Tibial artery (tissue), 4 donors: ENCODE results near the gene NFKBIE.
A peak's percentile ranks its signal among the peaks of the same experiment; 100 is the strongest.

ENCODE experiments used
- DNase-seq, 2 donors: peaks; one replicate each; pipeline ENCODE4 v3.0.0-alpha.2; 2019
- H3K27ac ChIP-seq, 2 donors: fragments of 200-600 bp; sonication (generic) in 1 of 2; 1 replicate in 1 of 2; 2 replicates in 1 of 2; pipeline ENCODE4 v1.5.1; 2018 to 2019; ENCODE audit warnings: mild to moderate bottlenecking in 1 of 2
- H3K27me3 ChIP-seq, 2 donors: fragments of 200-600 bp; sonication (generic) in 1 of 2; one replicate each; pipeline versions ENCODE4 v1.5.1 to v1.6.0; 2016 to 2019
- H3K36me3 ChIP-seq, 3 donors: fragments of 200-600 bp; sonication (generic) in 2 of 3; one replicate each; pipeline ENCODE4 v1.5.1; 2016 to 2019; ENCODE audit warnings: mild to moderate bottlenecking in 2 of 3
- H3K4me1 ChIP-seq, 4 donors: fragments of 200-600 bp; sonication (generic) in 2 of 4; 1 replicate in 3 of 4; 2 replicates in 1 of 4; pipeline ENCODE4 v1.5.1; 2016 to 2019
- H3K4me3 ChIP-seq, 2 donors: fragments of 200-600 bp; sonication (generic) in 1 of 2; 1 replicate in 1 of 2; 2 replicates in 1 of 2; pipeline ENCODE4 v1.5.1; 2018 to 2019; ENCODE audit warnings: mild to moderate bottlenecking in 2 of 2
- H3K9me3 ChIP-seq, 3 donors: fragments of 200-600 bp; sonication (generic) in 1 of 3; one replicate each; pipeline ENCODE4 v1.5.1; 2016 to 2019
- intact Hi-C: fragments of 100-400 bp; cut with DNase I; formaldehyde crosslinking; loops from one replicate; pipeline ENCODE4 v1.15.0; 2023; ENCODE audit warnings: low total_unique reads
- TF ChIP-seq, protein P1 (sequence below), 2 experiments: fragments of 200-600 bp in 1 of 2; fragments of 450-650 bp in 1 of 2; IDR thresholded peaks; one replicate each; pipeline ENCODE4 v1.5.1; 2017 to 2019; ENCODE audit warnings: antibody characterized with exemption in 2 of 2, mild to moderate bottlenecking in 1 of 2, moderate library complexity in 1 of 2

The NFKBIE gene

GRCh38 chr6:44270526-44271405, 5.4 kb upstream of the NFKBIE start:
- Histone ChIP-seq H3K27me3 (peaks cover 0 to 75% of the 10 kb centered on the region in 2 donors), H3K9me3 (no peaks in the 10 kb centered on the region), H3K27ac (no peak overlapping the region), H3K36me3 (no peaks in the 10 kb centered on the region), H3K4me3 (peak overlapping the region; percentile 27 to 38), H3K4me1 (peaks cover 0 to 22% (median 13%) of the 10 kb centered on the region in 4 donors)
- TF ChIP-seq, protein P1, sequence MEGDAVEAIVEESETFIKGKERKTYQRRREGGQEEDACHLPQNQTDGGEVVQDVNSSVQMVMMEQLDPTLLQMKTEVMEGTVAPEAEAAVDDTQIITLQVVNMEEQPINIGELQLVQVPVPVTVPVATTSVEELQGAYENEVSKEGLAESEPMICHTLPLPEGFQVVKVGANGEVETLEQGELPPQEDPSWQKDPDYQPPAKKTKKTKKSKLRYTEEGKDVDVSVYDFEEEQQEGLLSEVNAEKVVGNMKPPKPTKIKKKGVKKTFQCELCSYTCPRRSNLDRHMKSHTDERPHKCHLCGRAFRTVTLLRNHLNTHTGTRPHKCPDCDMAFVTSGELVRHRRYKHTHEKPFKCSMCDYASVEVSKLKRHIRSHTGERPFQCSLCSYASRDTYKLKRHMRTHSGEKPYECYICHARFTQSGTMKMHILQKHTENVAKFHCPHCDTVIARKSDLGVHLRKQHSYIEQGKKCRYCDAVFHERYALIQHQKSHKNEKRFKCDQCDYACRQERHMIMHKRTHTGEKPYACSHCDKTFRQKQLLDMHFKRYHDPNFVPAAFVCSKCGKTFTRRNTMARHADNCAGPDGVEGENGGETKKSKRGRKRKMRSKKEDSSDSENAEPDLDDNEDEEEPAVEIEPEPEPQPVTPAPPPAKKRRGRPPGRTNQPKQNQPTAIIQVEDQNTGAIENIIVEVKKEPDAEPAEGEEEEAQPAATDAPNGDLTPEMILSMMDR (IDR thresholded peaks at IDR 0.05): no peak
- intact Hi-C loops: no loop called here
- DNase-seq: no peak

GRCh38 chr6:44269921-44270525, 4.7 kb upstream of the NFKBIE start, which contains the start of gene TMEM151B:
Gene TMEM151B (plus strand): TSS chr6:44270450. CDS start chr6:44270743, 293 bp downstream.
- intact Hi-C loops: loop anchor here (5.0 to 10.0 kb wide), 3 partner anchors 67 to 175 kb away; partner anchors contain the start of gene CDC5L
- H3K9me3 ChIP-seq: no peaks in the 10 kb centered on the region
- no peak for DNase-seq
- H3K4me1 ChIP-seq: peaks cover 0 to 27% (median 10%) of the 10 kb centered on the region in 4 donors
- peak within 1 kb of the TSS; percentile 27 to 38 for H3K4me3 ChIP-seq
- peaks cover 0 to 68% of the 10 kb centered on the region in 2 donors for H3K27me3 ChIP-seq
- H3K27ac ChIP-seq: no peak within 1 kb of the TSS
- TF ChIP-seq, protein P1 (IDR thresholded peaks at IDR 0.05): no peak
- no peaks in the 10 kb centered on the region for H3K36me3 ChIP-seq

DNA sequence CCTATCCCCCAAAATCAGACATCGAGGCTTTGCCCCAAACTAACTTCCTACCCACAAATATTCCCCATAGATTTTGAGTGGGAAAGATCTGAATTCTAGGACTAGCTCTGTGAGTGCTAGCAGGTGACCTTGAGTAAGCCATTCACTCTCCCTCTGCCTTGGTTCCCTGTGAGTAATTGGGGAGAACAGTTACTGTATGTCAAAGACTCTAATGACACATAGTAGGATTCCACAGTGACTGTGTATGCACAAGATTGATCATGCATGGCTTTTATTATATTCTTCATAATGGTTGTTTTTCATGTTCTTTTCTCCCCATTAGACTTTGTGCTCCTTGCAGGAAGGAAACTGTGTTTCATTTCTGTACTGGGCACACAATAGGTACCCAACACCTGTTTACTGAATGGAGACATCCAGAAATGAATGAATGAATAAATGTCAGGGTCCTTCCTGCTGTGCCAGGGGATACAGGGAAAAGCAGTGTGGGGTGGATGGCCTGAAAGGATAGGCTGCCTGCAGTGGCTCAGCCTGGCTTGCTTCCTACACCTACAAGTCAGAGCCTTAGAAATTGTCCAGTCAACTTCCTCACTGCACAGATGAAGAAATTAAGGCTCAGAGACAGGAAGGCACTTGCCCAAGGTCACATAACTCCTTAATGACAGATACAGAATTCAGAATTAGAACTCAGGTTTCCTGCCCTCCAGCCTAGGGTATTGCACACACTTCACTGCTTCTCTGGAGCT, 4.0 kb upstream of the NFKBIE start:
- TF ChIP-seq, protein P1 (IDR thresholded peaks at IDR 0.05): no peak
- Histone ChIP-seq H3K4me1 (peaks cover 0 to 33% (median 17%) of the 10 kb centered on the region in 4 donors), H3K4me3 (no peak overlapping the region), H3K27me3 (peaks cover 0 to 64% of the 10 kb centered on the region in 2 donors), H3K27ac (no peak overlapping the region), H3K9me3 (no peaks in the 10 kb centered on the region), H3K36me3 (no peaks in the 10 kb centered on the region)
- intact Hi-C loops: loop anchor here (5.0 to 10.0 kb wide), 3 partner anchors 68 to 175 kb away; partner anchors contain the start of gene CDC5L
- no peak for DNase-seq

GRCh38 chr6:44268095-44268628, 2.8 kb upstream of the NFKBIE start:
- no peaks in the 10 kb centered on the region for H3K36me3 ChIP-seq
- no peak overlapping the region for H3K27ac ChIP-seq
- intact Hi-C loops: loop anchor here (5.0 to 10.0 kb wide), 3 partner anchors 69 to 173 kb away; partner anchors contain the start of gene CDC5L
- H3K4me3 ChIP-seq: no peak overlapping the region
- TF ChIP-seq, protein P1 (IDR thresholded peaks at IDR 0.05): peak; percentile 79 to 90
- DNase-seq: no peak
- peaks cover 0 to 52% of the 10 kb centered on the region in 2 donors for H3K27me3 ChIP-seq
- no peaks in the 10 kb centered on the region for H3K9me3 ChIP-seq
- peaks cover 0 to 45% (median 28%) of the 10 kb centered on the region in 4 donors for H3K4me1 ChIP-seq

GRCh38 chr6:44267252-44267651, 1.9 kb upstream of the NFKBIE start:
- TF ChIP-seq, protein P1 (IDR thresholded peaks at IDR 0.05): no peak
- Histone ChIP-seq H3K4me1 (peaks cover 0 to 54% (median 35%) of the 10 kb centered on the region in 4 donors), H3K9me3 (no peaks in the 10 kb centered on the region), H3K36me3 (no peaks in the 10 kb centered on the region), H3K27ac (no peak overlapping the region), H3K4me3 (no peak overlapping the region), H3K27me3 (peaks cover 0 to 43% of the 10 kb centered on the region in 2 donors)
- DNase-seq: no peak
- intact Hi-C loops: loop anchor here (5.0 to 10.0 kb wide), 3 partner anchors 70 to 172 kb away; partner anchors contain the start of gene CDC5L
